MM.1S (cell line): ENCODE measurements around the gene TMEM232.

Experiments used
- CTCF ChIP-seq: fragments of 300-600 bp; sonication (generic); IDR thresholded peaks from 2 replicates; pipeline ENCODE4 v1.5.1; 2016; ENCODE audit warnings: antibody characterized with exemption, low read length, mixed read lengths
- EZH2 ChIP-seq: fragments of 300-600 bp; sonication (generic); optimal IDR thresholded peaks from 2 replicates; pipeline ENCODE3; 2017; ENCODE audit warnings: low read depth, mild to moderate bottlenecking, antibody characterized with exemption, low read length, mixed read lengths

DNA sequence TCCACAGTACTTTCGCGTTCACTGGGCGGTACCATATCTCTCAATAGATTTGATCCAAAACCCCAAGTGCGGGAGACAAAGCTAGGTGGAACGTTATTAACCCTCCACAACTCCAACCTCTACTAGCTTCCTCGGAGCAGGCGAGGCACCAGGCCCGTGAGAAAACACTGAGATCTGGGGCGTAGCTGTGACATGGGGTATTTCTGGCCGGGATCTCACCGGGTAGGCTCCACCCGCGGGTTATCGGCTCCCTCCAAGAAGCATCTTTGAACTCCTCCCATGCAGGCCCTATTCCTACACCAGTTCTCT lies 12.0 kb upstream of the TMEM232 start:
- no peak for TF ChIP-seq CTCF
- TF ChIP-seq EZH2: no peak
